GM21737 (cell line): Measurements from ENCODE around the gene SLC25A30.
"Not testable (repeated sequence)": the region's sequence is repeated elsewhere in the genome, so short reads cannot be mapped to it uniquely, and the experiment has no call there.

Experiments
- ATAC-seq: cut with Tn5 transposase; IDR thresholded peaks from one replicate; pipeline ENCODE4 v1.9.1; 2021; ENCODE audit warnings: mild to moderate bottlenecking, moderate library complexity; ENCODE audit not compliant: unreplicated experiment

The SLC25A30 gene

GRCh38 chr13:45368571-45368970, 49.6 kb downstream of the SLC25A30 start:
- no peak for ATAC-seq

- no peak for ATAC-seq
Measured at GRCh38 chr13:45368005-45368404, 50.2 kb downstream of the SLC25A30 start.

GRCh38 chr13:45367358-45367757, 50.8 kb downstream of the SLC25A30 start:
- ATAC-seq, result peak; percentile 92

GRCh38 chr13:45365558-45365885, 52.7 kb downstream of the SLC25A30 start:
- no peak for ATAC-seq

- no peak for ATAC-seq
Measured at GRCh38 chr13:45364876-45365557, 53.2 kb downstream of the SLC25A30 start.

- no peak for ATAC-seq
Measured at GRCh38 chr13:45362939-45363338, 55.2 kb downstream of the SLC25A30 start.

- no peak for ATAC-seq
Measured at GRCh38 chr13:45361596-45362206, 56.5 kb downstream of the SLC25A30 start.

- no peak for ATAC-seq
Measured at GRCh38 chr13:45356966-45357672, 61.1 kb downstream of the SLC25A30 start.

GRCh38 chr13:45353895-45354294, 64.3 kb downstream of the SLC25A30 start:
- ATAC-seq, result no peak

GRCh38 chr13:45352031-45352430, 66.1 kb downstream of the SLC25A30 start:
- no peak for ATAC-seq

- no peak for ATAC-seq
Measured at GRCh38 chr13:45350152-45350551, 68.0 kb downstream of the SLC25A30 start.

GRCh38 chr13:45349438-45349837, 68.7 kb downstream of the SLC25A30 start:
- no peak for ATAC-seq

- not testable (repeated sequence) for ATAC-seq
Measured at GRCh38 chr13:45344064-45344463, 74.1 kb downstream of the SLC25A30 start.
